C4-2B (cell line): ENCODE measurements around the gene MAGI2.

ENCODE experiments used
- ZFX ChIP-seq: fragments of 450-650 bp; IDR thresholded peaks from 2 replicates; pipeline ENCODE4 v1.6.1; 2017
- TF ChIP-seq, protein P1 (sequence below): fragments of 450-650 bp; conservative IDR thresholded peaks from 2 replicates; pipeline ENCODE4 v1.5.1; 2017; ENCODE audit warnings: mild to moderate bottlenecking

GRCh38 chr7:78073609-78074382 lies 1379.7 kb downstream of the MAGI2 start:
- TF ChIP-seq, protein P1, sequence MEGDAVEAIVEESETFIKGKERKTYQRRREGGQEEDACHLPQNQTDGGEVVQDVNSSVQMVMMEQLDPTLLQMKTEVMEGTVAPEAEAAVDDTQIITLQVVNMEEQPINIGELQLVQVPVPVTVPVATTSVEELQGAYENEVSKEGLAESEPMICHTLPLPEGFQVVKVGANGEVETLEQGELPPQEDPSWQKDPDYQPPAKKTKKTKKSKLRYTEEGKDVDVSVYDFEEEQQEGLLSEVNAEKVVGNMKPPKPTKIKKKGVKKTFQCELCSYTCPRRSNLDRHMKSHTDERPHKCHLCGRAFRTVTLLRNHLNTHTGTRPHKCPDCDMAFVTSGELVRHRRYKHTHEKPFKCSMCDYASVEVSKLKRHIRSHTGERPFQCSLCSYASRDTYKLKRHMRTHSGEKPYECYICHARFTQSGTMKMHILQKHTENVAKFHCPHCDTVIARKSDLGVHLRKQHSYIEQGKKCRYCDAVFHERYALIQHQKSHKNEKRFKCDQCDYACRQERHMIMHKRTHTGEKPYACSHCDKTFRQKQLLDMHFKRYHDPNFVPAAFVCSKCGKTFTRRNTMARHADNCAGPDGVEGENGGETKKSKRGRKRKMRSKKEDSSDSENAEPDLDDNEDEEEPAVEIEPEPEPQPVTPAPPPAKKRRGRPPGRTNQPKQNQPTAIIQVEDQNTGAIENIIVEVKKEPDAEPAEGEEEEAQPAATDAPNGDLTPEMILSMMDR: no peak
- no peak for TF ChIP-seq ZFX
